Measurements from ENCODE around the gene BGN.

BGN gene

GRCh38 chrX:153551135-153551534, 56.4 kb downstream of the BGN start:
- Histone ChIP-seq H3K4me1 (ENCODE audit: insufficient read depth, low read length) (no peaks in the 10 kb centered on the region), H3K9me3 (ENCODE audit: control insufficient read depth, insufficient read depth, low read length) (no peaks in the 10 kb centered on the region), H3K36me3 (ENCODE audit: insufficient read depth, low read length) (no peaks in the 10 kb centered on the region), H3K9ac (ENCODE audit: low read depth, low read length) (no peak overlapping the region)

GRCh38 chrX:153554519-153555167, 59.9 kb downstream of the BGN start:
- Histone ChIP-seq H3K36me3 (ENCODE audit: insufficient read depth, low read length) (no peaks in the 10 kb centered on the region), H3K9me3 (ENCODE audit: control insufficient read depth, insufficient read depth, low read length) (no peaks in the 10 kb centered on the region), H3K9ac (ENCODE audit: low read depth, low read length) (no peak overlapping the region), H3K4me1 (ENCODE audit: insufficient read depth, low read length) (no peaks in the 10 kb centered on the region)

- Histone ChIP-seq H3K36me3 (ENCODE audit: insufficient read depth, low read length) (no peaks in the 10 kb centered on the region), H3K9me3 (ENCODE audit: control insufficient read depth, insufficient read depth, low read length) (no peaks in the 10 kb centered on the region), H3K4me1 (ENCODE audit: insufficient read depth, low read length) (no peaks in the 10 kb centered on the region), H3K9ac (ENCODE audit: low read depth, low read length) (no peak overlapping the region)
These were observed 62.0 kb downstream of the BGN start for GRCh38 chrX:153556767-153557166.

- H3K36me3 ChIP-seq (ENCODE audit: insufficient read depth, low read length): no peaks in the 10 kb centered on the region
- H3K4me1 ChIP-seq (ENCODE audit: insufficient read depth, low read length): no peaks in the 10 kb centered on the region
- H3K9me3 ChIP-seq (ENCODE audit: control insufficient read depth, insufficient read depth, low read length): no peaks in the 10 kb centered on the region
- no peak overlapping the region for H3K9ac ChIP-seq (ENCODE audit: low read depth, low read length)
These were observed 63.0 kb downstream of the BGN start for GRCh38 chrX:153557618-153558355.

All from ES-I3 (cell line).